Germinal center (tissue), 1 donor: Measurements from ENCODE around the gene SHISA3.

ENCODE experiments used
- DNase-seq: peaks from one replicate; pipeline ENCODE4 v3.0.0; 2012; ENCODE audit warnings: mixed read lengths, low spot score

The SHISA3 gene

GRCh38 chr4:42446823-42447222 lies 49.5 kb downstream of the SHISA3 start:
- DNase-seq = no peak
